T-helper 2 cell treated with Interferon-gamma antibody and Interleukin-4, amounts not matched to agents 5 μg/mL and 100 μg/mL, for 36 hours (primary cell): Measurements from ENCODE around the gene AK4.
"Not testable (repeated sequence)": the region's sequence is repeated elsewhere in the genome, so short reads cannot be mapped to it uniquely, and the experiment has no call there.

ENCODE experiments used
- DNase-seq: peaks from one replicate; pipeline ENCODE4 v3.0.0; 2021; ENCODE audit warnings: low spot score
- H3K27ac Mint-ChIP-seq: one replicate; pipeline ENCODE4 v1.8.0; 2021; ENCODE audit warnings: mild to moderate bottlenecking, mixed read lengths
- H3K27me3 Mint-ChIP-seq: one replicate; pipeline ENCODE4 v1.8.0; 2021; ENCODE audit warnings: low read depth, mixed read lengths
- H3K36me3 Mint-ChIP-seq: one replicate; pipeline ENCODE4 v1.8.0; 2021; ENCODE audit warnings: low read depth, mixed read lengths
- H3K4me1 Mint-ChIP-seq: one replicate; pipeline ENCODE4 v1.8.0; 2021; ENCODE audit warnings: low read depth, mixed read lengths
- H3K4me3 Mint-ChIP-seq: one replicate; pipeline ENCODE4 v1.8.0; 2022; ENCODE audit warnings: mild to moderate bottlenecking, moderate library complexity, mixed read lengths
- H3K9me3 Mint-ChIP-seq: one replicate; pipeline ENCODE4 v1.8.0; 2021; ENCODE audit warnings: mixed read lengths

AK4 gene

DNA sequence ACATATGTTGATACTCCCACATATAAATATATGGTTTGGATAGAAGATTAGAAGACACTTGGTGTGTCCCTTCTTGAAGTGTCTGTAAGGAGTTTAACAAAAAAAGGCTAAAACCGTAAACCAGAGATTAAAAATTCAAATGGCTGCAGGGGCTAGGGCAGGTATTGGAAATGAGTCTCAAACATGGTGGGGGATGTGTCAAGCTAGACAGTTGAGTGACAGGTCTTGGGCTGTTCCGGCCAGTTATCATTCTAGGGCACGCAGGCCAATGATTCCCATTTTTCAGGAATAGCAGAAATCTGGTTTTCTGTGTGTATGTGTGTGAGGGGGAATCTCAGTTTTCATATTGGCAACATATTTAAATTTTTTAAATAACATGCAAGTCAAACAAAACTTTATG, 77.2 kb downstream of the AK4 start:
- no peak for DNase-seq
- no peaks in the 10 kb centered on the region for H3K9me3 Mint-ChIP-seq
- no peak overlapping the region for H3K4me3 Mint-ChIP-seq
- peaks cover 30% of the 10 kb centered on the region for H3K36me3 Mint-ChIP-seq
- H3K27ac Mint-ChIP-seq, result no peak overlapping the region
- H3K27me3 Mint-ChIP-seq, result no peaks in the 10 kb centered on the region
- H3K4me1 Mint-ChIP-seq, result peaks cover 5% of the 10 kb centered on the region

DNA sequence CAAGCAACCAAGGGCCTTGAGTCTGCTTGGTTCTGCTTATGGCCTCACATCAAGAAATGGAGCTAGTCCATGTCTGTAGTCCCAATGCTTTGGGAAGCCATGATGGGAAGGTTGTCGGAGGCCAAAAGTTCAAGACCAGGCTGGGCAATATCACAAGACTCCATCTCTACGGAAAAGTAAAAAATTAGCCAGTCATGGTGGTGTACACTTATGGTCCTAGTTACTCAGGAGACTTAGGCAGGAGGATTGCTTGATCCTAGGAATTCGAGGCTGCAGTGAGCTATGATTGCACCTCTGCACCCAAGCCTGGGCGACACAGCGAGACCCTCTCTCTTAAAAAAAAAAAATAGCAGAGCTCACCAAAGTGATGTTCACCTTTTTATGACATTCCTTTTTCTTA, 81.2 kb downstream of the AK4 start:
- Mint-ChIP-seq H3K27me3 (no peaks in the 10 kb centered on the region), H3K36me3 (peaks cover 19% of the 10 kb centered on the region), H3K4me3 (no peak overlapping the region), H3K27ac (no peak overlapping the region), H3K4me1 (peaks cover 19% of the 10 kb centered on the region), H3K9me3 (no peaks in the 10 kb centered on the region)
- DNase-seq, result no peak

DNA sequence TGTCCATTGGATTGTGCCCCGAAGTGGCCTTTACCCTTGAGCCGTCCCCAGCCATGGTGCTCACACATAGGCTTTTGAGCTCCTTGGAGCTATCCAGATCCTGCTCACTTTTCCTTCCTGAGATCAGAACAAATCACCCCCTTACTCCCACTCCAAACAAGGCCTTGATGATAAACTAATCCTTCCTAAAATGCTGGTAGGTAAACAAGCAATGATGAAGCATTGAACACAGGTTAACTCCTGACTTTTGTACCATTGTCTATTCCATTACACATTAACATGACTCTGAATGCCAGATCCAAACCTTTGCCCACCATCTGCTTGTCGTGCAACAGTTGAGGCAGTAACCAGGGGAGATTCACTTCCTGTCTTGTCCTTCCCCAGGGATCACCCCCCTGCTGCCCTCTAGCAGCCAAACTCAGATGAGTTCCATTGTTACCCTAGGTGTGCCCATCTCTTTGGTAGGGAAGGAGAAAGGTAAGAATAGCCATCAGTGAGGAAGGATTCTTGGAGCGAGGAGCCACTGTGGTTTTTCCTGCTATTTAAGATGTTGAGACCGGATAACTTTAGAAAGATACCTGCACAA, 81.8 kb downstream of the AK4 start:
- no peak for DNase-seq
- Mint-ChIP-seq H3K27me3 (no peaks in the 10 kb centered on the region), H3K4me3 (no peak overlapping the region), H3K4me1 (peaks cover 19% of the 10 kb centered on the region), H3K9me3 (no peaks in the 10 kb centered on the region), H3K27ac (no peak overlapping the region), H3K36me3 (peaks cover 13% of the 10 kb centered on the region)

DNA sequence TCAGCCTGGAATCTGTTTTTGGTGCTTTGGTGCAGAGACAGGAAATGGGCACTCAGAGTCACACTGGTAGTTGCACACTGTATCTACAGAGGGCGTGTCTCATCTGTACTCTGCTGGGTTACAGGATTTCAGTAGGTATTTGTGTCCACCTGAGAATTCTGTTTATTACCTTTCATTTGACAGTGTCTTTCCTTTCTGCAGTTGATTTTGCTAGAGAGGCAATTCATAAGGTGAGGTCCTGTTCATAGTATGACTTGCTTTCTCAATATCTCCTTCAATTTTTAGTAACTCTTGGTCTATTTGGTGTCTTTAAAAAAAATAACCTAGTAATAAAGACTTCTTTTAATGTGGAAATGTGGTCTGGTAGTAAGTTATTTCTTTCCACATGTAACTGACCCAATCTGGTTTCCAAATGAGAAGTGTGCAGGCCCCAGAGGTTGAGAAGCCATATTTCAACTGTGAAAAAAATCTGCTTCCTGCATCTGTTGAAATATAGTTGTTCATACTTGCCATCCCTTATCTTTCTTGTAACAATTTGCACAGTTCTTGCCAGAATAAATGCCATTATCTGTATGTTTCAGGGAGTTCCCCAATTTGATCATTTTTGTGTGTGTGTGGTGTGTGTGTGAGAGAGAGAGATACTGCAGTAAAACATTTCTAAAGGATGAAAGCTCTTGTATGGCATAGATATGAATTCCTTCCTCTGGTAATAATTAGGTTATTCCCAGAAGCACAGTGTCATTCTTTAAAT, 82.9 kb downstream of the AK4 start:
- no peak for DNase-seq
- peaks cover under 1% of the 10 kb centered on the region for H3K9me3 Mint-ChIP-seq
- peak overlapping the region; percentile 3 for H3K4me3 Mint-ChIP-seq
- H3K27ac Mint-ChIP-seq, result peak overlapping the region; percentile 72
- H3K27me3 Mint-ChIP-seq, result no peaks in the 10 kb centered on the region
- peaks cover 22% of the 10 kb centered on the region for H3K4me1 Mint-ChIP-seq
- H3K36me3 Mint-ChIP-seq, result peaks cover 5% of the 10 kb centered on the region

DNA sequence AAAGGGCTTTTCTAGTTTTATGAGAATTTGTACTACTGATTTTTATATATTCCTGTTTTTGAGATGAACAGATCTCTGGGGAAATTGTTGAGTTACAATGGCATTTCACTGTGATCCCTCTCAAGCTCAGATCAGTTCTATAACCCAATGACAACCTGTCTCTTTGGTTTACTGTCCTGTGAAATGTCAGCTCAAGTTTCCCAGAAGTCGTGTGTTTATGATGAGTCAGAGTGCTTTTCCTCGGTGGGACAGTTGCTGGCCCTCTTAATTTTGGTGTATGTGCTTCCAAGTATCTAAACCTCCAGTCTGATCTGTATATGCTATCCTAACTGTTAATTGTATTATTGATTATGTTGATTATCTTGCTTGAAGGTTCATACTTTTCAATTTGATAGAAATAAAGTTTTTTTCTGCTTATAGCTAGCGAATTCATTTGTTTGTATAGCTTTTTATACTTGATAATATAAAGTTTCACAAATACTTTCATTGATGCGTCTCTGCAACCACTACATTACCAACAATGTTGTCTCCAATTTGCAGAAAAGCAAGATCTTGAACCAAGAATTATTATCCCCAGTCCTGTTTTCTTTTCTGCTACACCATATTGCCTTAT, 83.8 kb downstream of the AK4 start:
- peaks cover 2% of the 10 kb centered on the region for H3K36me3 Mint-ChIP-seq
- H3K27ac Mint-ChIP-seq, result no peak overlapping the region
- peaks cover 22% of the 10 kb centered on the region for H3K4me1 Mint-ChIP-seq
- H3K9me3 Mint-ChIP-seq, result peaks cover 5% of the 10 kb centered on the region
- no peak for DNase-seq
- no peak overlapping the region for H3K4me3 Mint-ChIP-seq
- H3K27me3 Mint-ChIP-seq, result no peaks in the 10 kb centered on the region

DNA sequence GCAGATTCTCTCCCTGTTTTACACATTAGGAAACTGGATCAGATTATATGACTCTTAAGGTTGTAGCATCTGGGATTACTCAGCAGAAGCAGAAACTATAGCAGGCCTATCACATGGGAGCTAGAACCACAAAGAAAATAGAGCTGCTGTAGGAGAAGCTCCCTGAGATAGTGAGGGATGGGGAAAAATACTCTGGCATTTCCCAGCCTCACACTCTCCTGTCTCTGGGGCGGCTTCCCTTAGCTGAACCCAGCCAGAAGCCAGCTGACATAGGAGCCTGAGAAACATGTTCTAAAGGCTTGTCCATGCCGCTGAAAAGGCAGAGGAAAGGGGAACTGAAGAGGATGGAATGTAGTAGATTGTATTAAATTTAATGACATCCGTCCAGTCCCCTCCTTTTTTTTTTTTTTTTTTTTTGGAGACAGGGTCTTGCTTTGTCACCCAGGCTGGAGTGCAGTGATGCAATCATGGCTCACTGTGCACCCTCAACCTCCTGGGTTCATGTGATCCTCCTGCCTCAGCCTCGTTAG, 84.5 kb downstream of the AK4 start:
- Mint-ChIP-seq H3K27ac (no peak overlapping the region), H3K9me3 (peaks cover 5% of the 10 kb centered on the region), H3K4me3 (no peak overlapping the region), H3K27me3 (peaks cover under 1% of the 10 kb centered on the region), H3K36me3 (peaks cover 2% of the 10 kb centered on the region), H3K4me1 (peaks cover 22% of the 10 kb centered on the region)
- DNase-seq, result no peak

DNA sequence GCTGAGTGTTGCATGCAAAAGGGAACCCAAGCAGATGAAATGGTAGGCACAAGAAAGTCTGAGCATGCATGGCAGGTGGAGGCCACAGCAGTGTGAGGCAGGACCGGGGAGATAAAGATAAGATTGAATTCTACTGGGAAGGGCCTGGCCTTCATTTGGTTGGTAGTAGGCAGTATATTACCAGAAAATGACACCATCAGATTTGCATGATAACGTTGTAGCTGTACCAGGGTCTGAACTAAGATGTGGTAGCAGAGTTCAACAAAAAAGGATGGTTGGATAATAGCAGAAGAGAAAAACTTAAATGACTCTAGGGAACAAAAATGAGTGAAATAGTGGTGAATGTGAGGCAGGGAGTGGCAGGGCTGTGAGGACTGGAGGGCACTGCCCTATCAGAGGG, 85.8 kb downstream of the AK4 start:
- H3K4me3 Mint-ChIP-seq, result no peak overlapping the region
- DNase-seq, result no peak
- peaks cover 7% of the 10 kb centered on the region for H3K27me3 Mint-ChIP-seq
- H3K27ac Mint-ChIP-seq, result no peak overlapping the region
- peaks cover 5% of the 10 kb centered on the region for H3K9me3 Mint-ChIP-seq
- peaks cover 22% of the 10 kb centered on the region for H3K4me1 Mint-ChIP-seq
- peaks cover 2% of the 10 kb centered on the region for H3K36me3 Mint-ChIP-seq

DNA sequence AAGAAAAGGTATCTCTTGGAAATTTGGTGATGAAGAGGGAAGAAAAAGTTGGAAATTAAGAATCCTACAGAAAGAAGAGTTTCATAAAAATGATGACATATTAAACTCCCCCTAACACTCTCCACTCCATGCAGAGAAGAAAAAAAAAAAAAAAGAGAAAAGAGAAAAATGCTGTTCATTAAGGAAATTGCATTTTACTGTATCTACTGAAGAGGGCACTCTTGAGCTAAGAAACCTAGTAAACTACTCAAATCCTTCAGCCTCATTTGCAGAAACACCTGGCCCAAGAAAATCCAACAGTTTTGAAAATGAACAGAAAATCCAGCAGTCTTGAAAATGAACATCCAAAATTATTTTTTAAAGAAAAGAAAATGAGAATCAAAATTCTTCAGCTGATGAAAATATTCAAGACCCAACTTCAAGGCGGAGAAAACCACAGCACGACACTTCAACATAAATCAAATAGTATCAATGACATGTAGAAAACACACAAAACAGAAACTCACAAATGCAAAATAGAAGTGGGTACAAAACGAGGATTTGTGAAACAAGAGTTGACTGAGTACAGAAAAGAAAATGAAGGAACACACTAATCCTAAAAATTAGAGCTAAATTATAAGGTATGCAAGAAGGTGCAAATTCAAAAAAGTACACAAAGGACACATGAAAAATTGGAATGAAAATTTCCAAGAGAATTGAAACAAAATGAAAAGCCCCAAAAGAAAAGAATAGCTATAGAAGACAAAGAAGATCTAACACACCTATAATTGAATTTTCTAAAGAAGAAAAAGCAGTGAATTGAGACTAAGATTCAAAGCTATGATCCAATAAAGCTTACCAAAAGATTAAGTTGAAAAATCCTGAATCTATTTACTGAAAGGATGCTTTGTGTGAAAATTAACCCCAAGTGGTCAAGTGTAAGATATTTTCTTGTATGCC, 88.1 kb downstream of the AK4 start:
- DNase-seq, result no peak
- H3K4me3 Mint-ChIP-seq, result no peak overlapping the region
- H3K9me3 Mint-ChIP-seq, result peaks cover 5% of the 10 kb centered on the region
- H3K27me3 Mint-ChIP-seq, result peaks cover 15% of the 10 kb centered on the region
- H3K36me3 Mint-ChIP-seq, result no peaks in the 10 kb centered on the region
- H3K4me1 Mint-ChIP-seq, result peaks cover 9% of the 10 kb centered on the region
- no peak overlapping the region for H3K27ac Mint-ChIP-seq

DNA sequence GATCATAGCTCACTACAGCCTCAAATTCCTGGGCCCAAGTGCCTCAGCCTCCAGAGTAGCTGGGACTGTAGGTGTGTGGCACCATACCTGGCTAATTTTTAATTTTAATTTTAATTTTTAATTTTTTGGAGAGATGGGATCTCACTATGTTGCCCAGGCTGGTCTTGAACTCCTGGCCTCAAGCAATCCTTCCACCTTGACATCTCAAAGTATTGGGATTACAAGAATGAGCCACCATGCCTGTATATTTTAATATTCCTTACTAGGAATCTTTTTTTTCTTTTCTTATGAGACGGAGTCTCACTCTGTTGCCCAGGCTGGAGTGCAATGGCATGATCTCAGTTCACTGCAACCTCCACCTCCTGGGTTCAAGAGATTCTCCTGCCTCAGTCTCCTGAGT, 89.1 kb downstream of the AK4 start:
- not testable (repeated sequence) for H3K36me3 Mint-ChIP-seq, H3K4me3 Mint-ChIP-seq, H3K27ac Mint-ChIP-seq, H3K4me1 Mint-ChIP-seq, DNase-seq, H3K9me3 Mint-ChIP-seq
- peaks cover 18% of the 10 kb centered on the region for H3K27me3 Mint-ChIP-seq

DNA sequence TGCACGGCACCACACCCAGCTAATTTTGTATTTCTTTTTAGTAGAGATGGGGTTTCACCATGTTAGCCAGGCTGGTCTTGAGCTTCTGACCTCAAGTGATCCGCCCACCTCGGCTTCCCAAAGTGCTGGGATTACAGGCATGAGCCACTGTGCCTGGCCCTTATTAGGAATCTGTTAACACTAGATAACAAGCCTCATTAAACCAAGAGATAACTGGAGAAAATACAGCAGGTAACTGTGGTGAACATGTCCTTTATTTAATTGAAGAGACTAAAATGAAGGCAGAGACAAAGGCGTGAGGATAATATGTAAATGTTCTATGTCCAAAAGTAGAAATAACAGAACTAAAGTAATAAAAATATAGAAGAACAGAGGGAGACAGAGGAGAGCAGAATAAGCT, 89.5 kb downstream of the AK4 start:
- Mint-ChIP-seq H3K27ac (no peak overlapping the region), H3K4me3 (no peak overlapping the region), H3K27me3 (peaks cover 22% of the 10 kb centered on the region), H3K4me1 (peaks cover 3% of the 10 kb centered on the region), H3K9me3 (peaks cover 5% of the 10 kb centered on the region), H3K36me3 (no peaks in the 10 kb centered on the region)
- DNase-seq, result no peak

DNA sequence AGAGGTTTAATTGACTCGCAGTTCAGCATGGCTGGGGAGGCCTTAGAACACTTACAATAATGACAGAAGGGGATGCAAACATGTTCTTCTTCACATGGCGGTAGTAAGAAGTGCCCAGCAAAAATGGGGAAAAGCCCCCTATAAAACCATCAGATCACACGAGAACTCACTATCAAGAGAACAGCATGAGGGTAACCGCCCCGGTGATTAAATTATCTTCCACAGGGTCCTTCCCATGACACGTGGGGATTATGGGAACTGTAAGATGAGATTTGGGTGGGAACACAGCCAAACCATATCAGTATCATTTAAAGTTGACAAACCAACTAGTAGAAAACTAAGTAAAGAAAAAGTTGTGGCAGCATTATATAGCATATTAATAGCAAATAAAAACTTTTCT, 90.0 kb downstream of the AK4 start:
- no peak for DNase-seq
- Mint-ChIP-seq H3K27ac (no peak overlapping the region), H3K36me3 (no peaks in the 10 kb centered on the region), H3K4me3 (no peak overlapping the region), H3K4me1 (peaks cover 3% of the 10 kb centered on the region), H3K9me3 (peaks cover 5% of the 10 kb centered on the region), H3K27me3 (peaks cover 22% of the 10 kb centered on the region)

DNA sequence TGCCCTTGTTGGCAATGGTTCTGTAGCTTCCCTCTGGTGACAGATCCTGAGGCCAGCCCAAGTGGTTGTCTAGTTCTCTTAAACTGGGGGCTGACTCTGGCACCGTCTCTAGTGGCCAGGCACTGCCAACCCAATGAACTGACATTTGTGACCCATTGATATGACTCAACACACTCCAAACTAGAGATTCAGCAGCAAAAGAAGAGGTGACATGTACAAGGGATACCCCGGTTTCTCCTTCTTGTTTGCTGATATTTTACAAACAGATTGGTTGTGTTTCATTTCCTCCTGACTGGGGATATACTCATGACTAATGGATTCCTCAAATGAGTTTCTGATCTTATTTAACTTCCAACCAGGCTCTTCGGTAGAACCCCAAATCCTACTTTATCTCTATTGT, 95.5 kb downstream of the AK4 start:
- no peaks in the 10 kb centered on the region for H3K36me3 Mint-ChIP-seq
- no peaks in the 10 kb centered on the region for H3K4me1 Mint-ChIP-seq
- peaks cover 30% of the 10 kb centered on the region for H3K27me3 Mint-ChIP-seq
- DNase-seq, result no peak
- no peaks in the 10 kb centered on the region for H3K9me3 Mint-ChIP-seq
- H3K4me3 Mint-ChIP-seq, result no peak overlapping the region
- no peak overlapping the region for H3K27ac Mint-ChIP-seq

DNA sequence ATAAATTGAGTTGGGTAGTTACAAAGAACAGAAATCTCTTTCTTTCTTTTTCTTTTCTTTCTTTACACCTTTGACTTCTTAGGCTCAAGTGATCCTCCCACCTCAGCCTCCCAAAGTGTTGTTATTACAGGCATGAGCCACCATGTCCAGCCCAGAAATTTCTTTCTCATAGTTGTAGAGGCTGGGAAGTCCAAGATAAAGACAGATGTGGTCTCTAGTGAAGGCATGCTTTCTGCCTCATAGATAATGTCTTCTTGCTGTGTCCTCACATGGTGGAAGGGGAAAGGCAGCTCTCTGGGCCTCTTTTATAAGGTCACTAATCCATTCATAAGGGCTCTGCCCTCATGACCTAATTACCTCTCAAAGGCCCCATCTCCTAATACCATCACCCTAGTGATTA, 97.3 kb downstream of the AK4 start:
- Mint-ChIP-seq H3K4me3 (no peak overlapping the region), H3K27me3 (peaks cover 29% of the 10 kb centered on the region), H3K9me3 (no peaks in the 10 kb centered on the region), H3K36me3 (no peaks in the 10 kb centered on the region), H3K4me1 (no peaks in the 10 kb centered on the region), H3K27ac (no peak overlapping the region)
- no peak for DNase-seq
